HG02970 (cell line): Measurements from ENCODE around the gene ERAS.
A peak's percentile ranks its signal among the peaks of the same experiment; 100 is the strongest.
"Not testable (repeated sequence)": the region's sequence is repeated elsewhere in the genome, so short reads cannot be mapped to it uniquely, and the experiment has no call there.

Experiments used
- ATAC-seq: cut with Tn5 transposase; IDR thresholded peaks from one replicate; pipeline ENCODE4 v1.9.1; 2021; ENCODE audit warnings: mild to moderate bottlenecking, moderate library complexity, moderate number of reproducible peaks; ENCODE audit not compliant: unreplicated experiment, low FRiP score

The ERAS gene

GRCh38 chrX:48794911-48795515, 31.3 kb upstream of the ERAS start:
- ATAC-seq: no peak

GRCh38 chrX:48798318-48798717, 28.0 kb upstream of the ERAS start:
- no peak for ATAC-seq

DNA sequence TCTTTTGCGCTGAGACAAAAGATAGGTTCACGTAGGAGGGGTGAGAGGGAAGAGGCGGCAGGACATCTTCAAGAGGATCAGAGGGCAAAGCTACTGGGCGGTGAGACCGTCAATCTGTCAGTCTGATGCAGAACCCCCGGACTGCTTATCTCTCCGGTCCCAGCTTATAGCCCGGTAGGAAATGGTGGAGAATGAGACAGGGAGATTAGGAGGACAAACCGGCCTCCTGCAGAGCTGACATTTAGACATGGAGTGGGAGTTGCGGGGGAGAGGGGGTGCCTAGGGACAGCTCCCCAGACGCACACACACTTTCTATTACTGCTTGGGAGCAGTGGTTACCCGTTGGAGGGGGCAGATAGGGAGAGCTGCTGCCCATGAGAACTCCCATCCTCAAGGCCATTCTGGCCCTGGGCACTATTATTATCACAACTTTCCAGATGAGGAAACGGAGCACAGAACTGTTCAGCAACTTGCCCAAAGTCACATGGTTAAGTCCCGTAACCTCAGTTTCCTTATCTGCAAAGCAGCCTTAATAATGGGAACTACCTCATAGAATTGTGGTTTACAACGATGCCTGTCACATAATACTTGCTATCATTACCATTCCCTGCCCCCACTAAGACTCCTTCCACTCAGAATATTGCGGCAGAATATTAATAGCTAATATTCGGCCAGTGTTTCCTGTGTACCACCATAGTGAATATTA, 25.6 kb upstream of the ERAS start:
- ATAC-seq: no peak

DNA sequence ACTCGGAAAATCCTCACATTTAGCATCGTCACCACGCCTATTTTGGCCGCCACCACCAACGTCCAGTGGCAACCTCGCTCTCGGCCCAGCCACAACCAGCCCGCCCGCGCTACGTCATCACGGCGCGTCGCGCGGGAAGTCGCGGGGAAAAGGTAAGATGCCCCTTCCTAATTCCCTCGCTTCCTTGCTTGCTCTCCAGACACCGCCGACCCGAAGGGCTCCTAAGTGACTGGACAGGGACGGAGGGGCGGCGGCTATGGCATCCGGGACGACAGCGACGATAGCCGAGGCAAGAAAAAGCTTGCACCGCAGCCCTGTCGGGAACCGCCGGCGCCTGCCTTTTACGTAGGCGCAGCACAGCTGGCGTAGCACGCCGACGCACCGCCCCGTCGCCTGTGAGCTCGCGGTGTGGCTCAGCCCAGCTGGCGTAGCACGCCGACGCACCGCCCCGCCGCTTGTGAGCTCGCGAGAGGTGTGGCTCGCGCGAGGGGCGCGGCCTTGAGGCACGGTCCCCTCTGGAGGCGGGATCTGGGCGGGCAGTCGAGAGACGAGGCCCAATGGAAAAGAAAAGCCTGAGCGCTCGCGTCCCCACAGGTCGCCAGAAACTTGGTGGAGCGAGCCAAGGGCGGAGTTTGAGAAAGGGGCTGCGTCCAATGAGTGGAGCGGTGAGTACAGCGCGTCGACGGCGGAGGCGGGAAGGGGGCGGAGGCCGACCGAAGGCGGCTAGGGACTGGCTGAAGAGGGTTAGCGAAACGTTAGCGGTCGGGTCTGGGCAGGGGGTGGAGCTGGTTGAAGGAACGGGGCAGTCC, 24.8 kb upstream of the ERAS start, which contains the start of gene HDAC6:
Gene HDAC6 (plus strand): TSS at position 788 of the 809 bp plus-strand sequence. CDS start 626 bp downstream, outside the sequence.
- peak; percentile 80 for ATAC-seq

DNA sequence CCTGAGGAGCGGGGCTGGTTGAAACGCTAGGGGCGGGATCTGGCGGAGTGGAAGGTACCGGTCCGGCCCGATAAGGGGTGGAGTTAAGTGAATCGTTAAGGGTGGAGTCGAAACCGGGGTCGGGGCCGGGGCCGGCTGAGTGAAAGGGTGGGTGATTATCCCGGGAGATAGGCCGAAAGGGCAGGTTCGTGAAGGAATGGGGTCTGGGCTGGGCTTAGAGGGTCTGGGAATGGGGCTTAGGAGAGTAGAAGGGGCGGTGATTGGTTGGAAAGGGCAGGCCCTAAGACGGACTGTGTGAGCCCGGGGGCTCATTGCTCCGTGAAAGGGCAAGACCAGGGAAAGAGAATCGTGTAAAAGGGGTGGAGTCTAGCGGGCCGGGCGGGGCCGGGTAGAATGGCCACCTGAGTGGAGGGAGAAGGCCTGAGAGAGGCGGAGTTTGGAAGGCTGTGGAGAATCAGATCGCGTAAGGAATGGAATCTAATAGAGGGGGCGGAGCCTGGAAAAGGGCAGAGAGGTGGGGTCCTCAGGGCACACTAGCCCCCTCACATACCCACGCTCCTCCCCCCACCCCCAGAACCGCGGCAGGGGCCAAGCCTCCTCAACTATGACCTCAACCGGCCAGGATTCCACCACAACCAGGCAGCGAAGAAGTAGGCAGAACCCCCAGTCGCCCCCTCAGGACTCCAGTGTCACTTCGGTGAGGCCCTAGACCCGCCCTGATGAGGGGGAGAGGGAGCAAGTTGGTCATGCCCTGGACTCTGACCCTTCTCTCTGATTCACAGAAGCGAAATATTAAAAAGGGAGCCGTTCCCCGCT, 24.0 kb upstream of the ERAS start:
- peak; percentile 31 for ATAC-seq

DNA sequence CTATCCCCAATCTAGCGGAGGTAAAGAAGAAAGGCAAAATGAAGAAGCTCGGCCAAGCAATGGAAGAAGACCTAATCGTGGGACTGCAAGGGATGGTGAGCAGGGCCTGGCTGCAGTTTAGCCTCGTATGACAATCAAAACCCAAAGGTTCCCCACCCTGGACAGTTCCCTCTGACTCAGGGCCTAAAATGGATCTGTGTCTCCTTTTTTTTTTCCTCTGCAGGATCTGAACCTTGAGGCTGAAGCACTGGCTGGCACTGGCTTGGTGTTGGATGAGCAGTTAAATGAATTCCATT, 23.5 kb upstream of the ERAS start:
- ATAC-seq: no peak

DNA sequence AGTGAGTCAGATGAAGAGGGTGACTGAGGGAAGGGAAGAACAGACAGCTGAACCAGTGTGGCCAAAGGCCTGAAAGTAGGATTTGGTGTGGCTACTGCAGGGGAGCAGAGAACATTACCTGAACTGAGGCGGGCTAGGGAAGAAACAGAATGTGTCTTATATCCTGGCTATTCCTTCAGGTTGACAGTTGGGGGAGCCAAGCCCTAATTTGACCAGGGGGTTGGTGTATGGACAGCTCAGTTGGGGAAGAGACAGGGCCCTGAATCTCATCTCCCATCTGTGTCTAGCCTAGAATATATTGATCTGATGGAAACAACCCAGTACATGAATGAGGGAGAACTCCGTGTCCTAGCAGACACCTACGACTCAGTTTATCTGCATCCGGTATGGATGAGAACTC, 20.2 kb upstream of the ERAS start:
- ATAC-seq: no peak

DNA sequence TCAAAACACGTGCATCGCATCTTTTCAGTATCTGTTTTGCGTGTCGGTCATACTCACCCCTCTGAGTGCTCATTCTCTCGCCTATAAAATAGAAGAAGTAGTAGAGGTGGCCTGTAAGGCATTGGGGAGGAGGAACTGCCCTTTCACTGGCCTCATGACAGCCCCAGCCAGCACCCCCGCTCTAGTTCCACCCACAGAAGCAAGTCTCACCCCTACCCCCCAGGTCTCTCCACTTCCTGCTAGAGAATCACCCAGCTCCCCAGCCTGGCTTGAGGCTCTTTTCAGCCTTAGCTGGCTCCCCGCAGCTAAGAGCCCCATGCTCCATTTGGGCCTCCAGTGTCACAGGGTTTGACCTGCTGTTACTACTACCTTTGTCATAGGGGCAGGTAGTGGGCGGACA, 12.7 kb upstream of the ERAS start:
- no peak for ATAC-seq

DNA sequence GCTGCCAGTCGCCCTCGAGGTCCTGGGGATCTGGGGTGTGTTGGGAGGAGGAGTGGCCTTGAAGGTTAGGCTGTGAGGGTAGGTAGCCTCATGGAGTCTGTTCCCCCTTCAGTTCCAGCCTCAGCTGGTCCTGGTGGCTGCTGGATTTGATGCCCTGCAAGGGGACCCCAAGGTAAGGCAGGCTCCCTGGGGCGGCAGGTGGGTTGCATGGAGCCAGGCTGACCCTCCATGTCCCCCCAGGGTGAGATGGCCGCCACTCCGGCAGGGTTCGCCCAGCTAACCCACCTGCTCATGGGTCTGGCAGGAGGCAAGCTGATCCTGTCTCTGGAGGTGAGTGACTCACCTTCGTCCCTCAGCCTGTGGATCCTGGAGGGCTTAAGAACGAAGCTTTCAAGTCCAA, 11.6 kb upstream of the ERAS start:
- no peak for ATAC-seq

DNA sequence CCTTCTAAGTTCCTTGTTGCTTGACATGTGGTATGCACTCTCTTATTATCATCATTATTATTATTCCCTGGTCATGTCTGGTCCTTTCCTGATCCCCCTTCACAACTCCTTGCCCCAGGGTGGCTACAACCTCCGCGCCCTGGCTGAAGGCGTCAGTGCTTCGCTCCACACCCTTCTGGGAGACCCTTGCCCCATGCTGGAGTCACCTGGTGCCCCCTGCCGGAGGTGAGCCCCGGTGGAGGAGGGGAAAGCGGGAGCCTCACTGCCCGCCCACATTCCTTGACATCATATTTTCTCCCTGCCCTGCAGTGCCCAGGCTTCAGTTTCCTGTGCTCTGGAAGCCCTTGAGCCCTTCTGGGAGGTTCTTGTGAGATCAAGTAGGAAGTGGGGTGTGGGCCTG, 11.0 kb upstream of the ERAS start:
- ATAC-seq: no peak

DNA sequence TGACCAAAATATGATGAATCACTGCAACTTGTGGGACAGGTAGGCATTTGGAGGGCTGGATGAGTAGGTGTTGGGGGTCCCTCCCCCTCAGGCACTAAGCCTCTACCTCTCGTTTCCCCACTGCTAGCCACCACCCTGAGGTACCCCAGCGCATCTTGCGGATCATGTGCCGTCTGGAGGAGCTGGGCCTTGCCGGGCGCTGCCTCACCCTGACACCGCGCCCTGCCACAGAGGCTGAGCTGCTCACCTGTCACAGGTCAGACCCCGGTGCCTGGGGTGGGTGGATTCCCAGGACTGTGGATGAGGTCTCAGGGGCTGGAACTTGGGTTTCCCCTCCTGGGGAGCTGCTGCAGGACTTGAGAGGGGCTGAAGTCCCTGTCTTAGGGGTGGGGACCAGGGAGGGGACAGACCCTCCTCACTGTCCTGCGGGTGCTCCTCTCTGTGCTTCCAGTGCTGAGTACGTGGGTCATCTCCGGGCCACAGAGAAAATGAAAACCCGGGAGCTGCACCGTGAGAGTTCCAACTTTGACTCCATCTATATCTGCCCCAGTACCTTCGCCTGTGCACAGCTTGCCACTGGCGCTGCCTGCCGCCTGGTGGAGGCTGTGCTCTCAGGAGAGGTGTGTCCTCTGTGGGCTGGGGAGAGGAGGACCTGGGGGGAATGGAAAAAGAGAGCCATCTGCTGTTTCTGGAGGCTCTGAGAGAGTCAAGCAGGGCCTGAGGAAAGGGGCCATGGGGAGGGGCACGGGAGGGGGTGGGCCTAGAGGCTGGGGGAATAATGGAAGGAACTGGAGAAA, 10.1 kb upstream of the ERAS start:
- ATAC-seq: no peak

DNA sequence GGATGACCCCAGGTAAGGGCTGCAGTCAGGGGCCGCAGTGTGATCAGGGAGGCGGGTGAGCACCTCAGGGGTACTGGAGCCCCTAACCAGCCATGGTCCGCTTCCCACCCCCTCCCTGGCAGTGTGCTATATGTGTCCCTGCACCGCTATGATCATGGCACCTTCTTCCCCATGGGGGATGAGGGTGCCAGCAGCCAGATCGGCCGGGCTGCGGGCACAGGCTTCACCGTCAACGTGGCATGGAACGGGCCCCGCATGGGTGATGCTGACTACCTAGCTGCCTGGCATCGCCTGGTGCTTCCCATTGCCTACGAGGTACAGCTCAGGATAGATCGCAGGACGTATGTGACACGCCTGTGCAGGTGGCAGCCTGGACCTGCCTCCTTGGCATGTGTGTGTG, 8.2 kb upstream of the ERAS start:
- ATAC-seq: no peak

DNA sequence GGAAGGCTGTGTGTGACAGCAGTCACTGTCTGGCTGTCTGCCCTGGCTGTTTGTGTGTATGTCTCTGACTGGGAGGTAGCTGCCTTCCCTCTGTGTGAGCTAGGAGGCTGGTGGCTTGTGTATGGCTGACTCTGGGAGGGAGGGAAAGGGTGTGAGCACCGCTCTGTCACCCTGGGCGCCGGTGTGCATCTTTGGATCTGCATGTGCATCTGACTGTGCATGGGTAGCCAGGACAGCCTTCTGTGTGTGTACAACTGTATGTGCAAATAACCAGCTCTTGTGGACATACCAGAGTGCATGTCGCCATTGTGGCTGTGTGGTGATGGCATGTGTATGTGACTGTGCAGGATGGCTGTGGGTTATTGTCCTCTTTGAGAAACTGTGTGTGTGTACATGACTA, 7.4 kb upstream of the ERAS start:
- no peak for ATAC-seq

- not testable (repeated sequence) for ATAC-seq
Measured at GRCh38 chrX:48819394-48819793, 6.9 kb upstream of the ERAS start.

- ATAC-seq: no peak
Measured at GRCh38 chrX:48823053-48823452, 3.3 kb upstream of the ERAS start.

- ATAC-seq: no peak
Measured at GRCh38 chrX:48824066-48824465, 2.2 kb upstream of the ERAS start.

GRCh38 chrX:48826876-48827653, 752 bp downstream of the ERAS start:
- no peak for ATAC-seq

DNA sequence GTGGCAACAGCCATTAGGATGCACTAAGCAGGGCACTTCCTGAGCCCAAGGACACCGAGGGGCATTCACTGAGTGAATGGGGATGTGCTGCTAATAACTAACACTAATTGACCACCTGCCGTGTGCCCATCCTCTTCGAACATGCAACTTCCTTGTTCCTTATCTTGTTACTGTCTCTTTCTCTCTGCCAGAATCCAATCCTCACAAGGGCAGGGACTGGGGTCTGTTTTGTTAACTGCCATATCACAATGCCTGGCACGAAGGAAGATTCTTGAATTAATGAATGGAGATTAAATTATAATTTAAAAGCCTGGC, 1.3 kb downstream of the ERAS start:
- no peak for ATAC-seq

- ATAC-seq: no peak
Measured at GRCh38 chrX:48829016-48829735, 2.9 kb downstream of the ERAS start.
